B cell (primary cell): Measurements from ENCODE around the gene ABCF3. TPM values are rescaled to one million over a fixed set of nuclear protein-coding genes. Genes with fewer than 3 reads are reported as not detected.

ENCODE experiments used
- ATAC-seq: fragments of 200-7000 bp; cut with Tn5 transposase; one replicate; pipeline ENCODE4 v1.10.0; 2021; ENCODE audit warnings: low read depth, mild to moderate bottlenecking, moderate number of reproducible peaks, moderate library complexity
- CTCF ChIA-PET: fragments of 350-600 bp; sonication (Branson Sonifier 250); formaldehyde crosslinking; loops from one replicate; lab custom pipeline; 2021; ENCODE audit warnings: antibody characterized with exemption, inconsistent platforms; lab: Charles Lee
- POLR2A ChIA-PET: fragments of 350-600 bp; sonication (Branson Sonifier 250); formaldehyde crosslinking; loops from one replicate; lab custom pipeline; 2021; ENCODE audit warnings: antibody characterized with exemption; lab: Charles Lee
- DNase-seq: peaks from one replicate; pipeline ENCODE4 v3.0.0; 2013
- H2AFZ ChIP-seq: 2 replicates; pipeline ENCODE4 v1.6.1; 2012; ENCODE audit warnings: mild to moderate bottlenecking, low read depth, low read length; ENCODE audit not compliant: insufficient read depth, poor library complexity, severe bottlenecking
- H3K27ac ChIP-seq, 2 donors: 1 replicate in 1 of 2; 2 replicates in 1 of 2; pipeline ENCODE4 v1.5.1; 2012 to 2013; ENCODE audit warnings: low read length in 2 of 2, mild to moderate bottlenecking in 2 of 2, moderate library complexity in 1 of 2
- H3K27me3 ChIP-seq, 4 experiments: fragments of 200-600 bp in 1 of 4; sonication (generic) in 1 of 4; replicated peaks in 1 of 4; 1 replicate in 2 of 4; 2 replicates in 2 of 4; pipeline versions ENCODE4 v1.6.1 to v1.7.0; 2013 to 2016; ENCODE audit warnings: low read length in 3 of 4, mild to moderate bottlenecking in 2 of 4, mixed read lengths in 1 of 4, moderate library complexity in 1 of 4; ENCODE audit not compliant: insufficient read depth in 4 of 4, control insufficient read depth in 3 of 4; ENCODE audit errors: control extremely low read depth in 1 of 4
- H3K36me3 ChIP-seq, 2 experiments: replicated peaks in 1 of 2; 1 replicate in 1 of 2; 2 replicates in 1 of 2; pipeline versions ENCODE4 v1.6.1 to v1.7.1; 2013; ENCODE audit warnings: low read length in 1 of 2; ENCODE audit not compliant: insufficient read depth in 2 of 2, control insufficient read depth in 1 of 2; ENCODE audit errors: control extremely low read depth in 1 of 2, extremely low read depth in 1 of 2
- H3K4me1 ChIP-seq, 2 donors: fragments of 200-600 bp in 1 of 2; sonication (generic) in 1 of 2; 1 replicate in 1 of 2; 2 replicates in 1 of 2; pipeline versions ENCODE4 v1.5.1 to v1.6.1; 2013 to 2017; ENCODE audit warnings: low read length in 2 of 2; ENCODE audit not compliant: control insufficient read depth in 2 of 2, insufficient read depth in 2 of 2
- H3K4me2 ChIP-seq: replicated peaks from 2 replicates; pipeline ENCODE3; 2012; ENCODE audit warnings: mild to moderate bottlenecking, low read depth, low read length; ENCODE audit not compliant: poor library complexity, severe bottlenecking
- H3K4me3 ChIP-seq, 5 experiments: fragments of 200-600 bp in 1 of 5; sonication (generic) in 1 of 5; 1 replicate in 3 of 5; 2 replicates in 2 of 5; pipeline versions ENCODE4 v1.5.1 to v1.7.0; 2011 to 2016; ENCODE audit warnings: low read length in 4 of 5, mild to moderate bottlenecking in 4 of 5, low read depth in 2 of 5, control low read depth in 1 of 5, moderate library complexity in 1 of 5; ENCODE audit not compliant: insufficient read depth in 1 of 5; ENCODE audit errors: control extremely low read depth in 1 of 5, extremely low read depth in 1 of 5
- H3K79me2 ChIP-seq: fragments of 200-600 bp; sonication (generic); one replicate; pipeline ENCODE4 v1.6.0; 2016; ENCODE audit warnings: low read length; ENCODE audit not compliant: control insufficient read depth, insufficient read depth
- H3K9ac ChIP-seq: fragments of 200-600 bp; sonication (generic); 2 replicates; pipeline ENCODE4 v1.6.1; 2017; ENCODE audit warnings: mild to moderate bottlenecking, low read length, moderate library complexity
- H3K9me3 ChIP-seq, 3 donors: one replicate each; pipeline versions ENCODE4 v1.6.1 to v1.7.1; 2013; ENCODE audit warnings: low read length in 2 of 3; ENCODE audit not compliant: control insufficient read depth in 2 of 3, insufficient read depth in 1 of 3; ENCODE audit errors: control extremely low read depth in 1 of 3
- H4K20me1 ChIP-seq: 2 replicates; pipeline ENCODE4 v1.6.0; 2012; ENCODE audit warnings: mild to moderate bottlenecking, low read length; ENCODE audit not compliant: insufficient read depth, control insufficient read depth, poor library complexity, severe bottlenecking
- H3K27ac Mint-ChIP-seq: one replicate; pipeline ENCODE4 v1.8.0; 2021; ENCODE audit warnings: mixed read lengths
- H3K27me3 Mint-ChIP-seq: one replicate; pipeline ENCODE4 v1.8.0; 2021; ENCODE audit warnings: mixed read lengths
- H3K4me1 Mint-ChIP-seq: one replicate; pipeline ENCODE4 v1.8.0; 2021; ENCODE audit warnings: mixed read lengths
- H3K4me3 Mint-ChIP-seq: one replicate; pipeline ENCODE4 v1.8.0; 2021; ENCODE audit warnings: mixed read lengths
- H3K9me3 Mint-ChIP-seq: one replicate; pipeline ENCODE4 v1.8.0; 2022; ENCODE audit warnings: mixed read lengths; ENCODE audit not compliant: insufficient read depth
- EZH2 ChIP-seq: IDR thresholded peaks from 2 replicates; pipeline ENCODE4 v1.6.1; 2012; ENCODE audit warnings: borderline replicate concordance, low read depth, mild to moderate bottlenecking, moderate library complexity, low read length; ENCODE audit not compliant: insufficient read depth, poor library complexity, severe bottlenecking
- WGBS: methylation state at CpG from one replicate; pipeline ENCODE4 v1.1.5; 2013; ENCODE audit warnings: missing lambda C conversion rate; ENCODE audit not compliant: insufficient coverage; 5-methylcytosine and 5-hydroxymethylcytosine counted together
- intact Hi-C: fragments of 100-400 bp; cut with micrococcal nuclease; formaldehyde crosslinking; loops from one replicate; pipeline ENCODE4 v1.10.0; 2022
- polyA plus RNA-seq: library from polyadenylated mRNA; depleted of rRNA; stranded (reverse); fragments of >200 nt; gene quantifications from 2 replicates; pipeline ENCODE4 v1.2.3, GENCODE V29; 2012
- total RNA-seq, 2 donors: library from RNA; stranded (reverse); fragments of 120-200 nt in 1 of 2; gene quantifications; 1 replicate in 1 of 2; 2 replicates in 1 of 2; pipeline versions ENCODE4 v1.2.3 to v1.2.4, GENCODE V29; 2013 to 2022
- TF ChIP-seq, protein P1 (sequence below): fragments of 200-600 bp; IDR thresholded peaks from one replicate; pipeline ENCODE4 v1.8.0; 2022; ENCODE audit warnings: antibody characterized with exemption, mild to moderate bottlenecking

ABCF3 gene
- total and polyA plus RNA-seq, 2 donors (not counting 1 experiment from before 2014, with no cell fraction given) = 74.0 to 115 TPM

DNA sequence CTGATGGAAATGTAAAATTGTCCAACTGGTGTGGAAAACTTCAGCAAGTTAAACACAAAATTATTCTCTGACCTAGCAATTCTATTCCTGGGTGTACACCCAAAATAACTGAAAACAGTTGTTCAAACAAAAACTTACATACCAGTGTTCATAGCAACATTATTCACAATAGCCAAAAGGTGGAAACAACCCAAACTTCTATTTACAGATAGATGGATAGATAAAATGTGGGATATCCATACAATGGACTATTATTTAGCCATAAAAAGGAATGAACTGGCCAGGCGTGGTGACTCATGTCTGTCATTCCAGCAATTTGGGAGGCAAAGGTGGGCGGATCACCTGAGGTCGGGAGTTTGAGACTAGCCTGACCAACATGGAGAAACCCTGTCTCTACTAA, 36.5 kb downstream of the ABCF3 start:
- Mint-ChIP-seq H3K4me3 (no peak overlapping the region), H3K27ac (no peak overlapping the region), H3K9me3 (no peaks in the 10 kb centered on the region), H3K27me3 (peaks cover 27% of the 10 kb centered on the region), H3K4me1 (no peaks in the 10 kb centered on the region)
- no peaks in the 10 kb centered on the region for H3K79me2 ChIP-seq
- no peak for TF ChIP-seq EZH2
- TF ChIP-seq, protein P1, sequence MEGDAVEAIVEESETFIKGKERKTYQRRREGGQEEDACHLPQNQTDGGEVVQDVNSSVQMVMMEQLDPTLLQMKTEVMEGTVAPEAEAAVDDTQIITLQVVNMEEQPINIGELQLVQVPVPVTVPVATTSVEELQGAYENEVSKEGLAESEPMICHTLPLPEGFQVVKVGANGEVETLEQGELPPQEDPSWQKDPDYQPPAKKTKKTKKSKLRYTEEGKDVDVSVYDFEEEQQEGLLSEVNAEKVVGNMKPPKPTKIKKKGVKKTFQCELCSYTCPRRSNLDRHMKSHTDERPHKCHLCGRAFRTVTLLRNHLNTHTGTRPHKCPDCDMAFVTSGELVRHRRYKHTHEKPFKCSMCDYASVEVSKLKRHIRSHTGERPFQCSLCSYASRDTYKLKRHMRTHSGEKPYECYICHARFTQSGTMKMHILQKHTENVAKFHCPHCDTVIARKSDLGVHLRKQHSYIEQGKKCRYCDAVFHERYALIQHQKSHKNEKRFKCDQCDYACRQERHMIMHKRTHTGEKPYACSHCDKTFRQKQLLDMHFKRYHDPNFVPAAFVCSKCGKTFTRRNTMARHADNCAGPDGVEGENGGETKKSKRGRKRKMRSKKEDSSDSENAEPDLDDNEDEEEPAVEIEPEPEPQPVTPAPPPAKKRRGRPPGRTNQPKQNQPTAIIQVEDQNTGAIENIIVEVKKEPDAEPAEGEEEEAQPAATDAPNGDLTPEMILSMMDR = no peak
- no peaks in the 10 kb centered on the region for H4K20me1 ChIP-seq
- no peaks in the 10 kb centered on the region for H3K4me1 ChIP-seq
- H3K27me3 ChIP-seq = peaks cover 0 to 25% (median 9%) of the 10 kb centered on the region in 4 experiments
- ATAC-seq = no peak
- H3K4me2 ChIP-seq = no peak overlapping the region
- H3K27ac ChIP-seq = no peak overlapping the region
- H2AFZ ChIP-seq = no peak overlapping the region
- CTCF ChIA-PET = interaction anchor here (0.9 kb wide), 1 partner anchor 31 kb away, joined by 3 read pairs; no protein-coding TSS in a partner anchor
- no peaks in the 10 kb centered on the region for H3K36me3 ChIP-seq
- POLR2A ChIA-PET = no interaction called here
- intact Hi-C loops = no loop called here
- H3K9me3 ChIP-seq = no peaks in the 10 kb centered on the region
- H3K9ac ChIP-seq = no peak overlapping the region
- 90% methylated on average over 2 of the region's 3 CpGs for WGBS
- DNase-seq = no peak
- H3K4me3 ChIP-seq = no peak overlapping the region

DNA sequence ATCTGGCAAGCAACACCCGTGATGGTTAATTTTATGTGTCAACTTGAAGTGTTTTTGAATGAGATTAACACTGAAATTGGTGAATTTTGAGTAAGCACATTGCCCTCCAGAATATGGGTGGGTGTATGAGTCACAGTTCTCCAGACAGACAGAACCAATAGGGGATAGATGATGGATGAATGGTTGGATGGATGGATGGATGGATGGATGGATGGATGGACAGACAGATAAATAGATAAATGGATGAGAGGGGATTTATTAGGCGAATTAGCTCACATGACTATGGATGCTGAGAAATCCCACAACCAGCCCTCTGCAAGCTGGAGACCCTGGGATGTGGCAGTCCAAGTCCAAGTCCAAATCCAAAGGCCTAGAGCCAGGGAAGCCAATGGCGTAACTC, 37.9 kb downstream of the ABCF3 start:
- H3K27ac Mint-ChIP-seq = no peak overlapping the region
- H3K4me3 ChIP-seq = no peak overlapping the region
- ChIA-PET CTCF (no interaction called here), POLR2A (no interaction called here)
- H3K4me3 Mint-ChIP-seq = no peak overlapping the region
- H3K4me1 Mint-ChIP-seq = peaks cover 7% of the 10 kb centered on the region
- 67% methylated on average over 2 of the region's 3 CpGs for WGBS
- no peaks in the 10 kb centered on the region for H3K9me3 Mint-ChIP-seq
- TF ChIP-seq, protein P1 = no peak
- TF ChIP-seq EZH2 = no peak
- no peak overlapping the region for H3K4me2 ChIP-seq
- intact Hi-C loops = no loop called here
- peaks cover 4 to 5% of the 10 kb centered on the region in 2 donors for H3K4me1 ChIP-seq
- no peak overlapping the region for H3K9ac ChIP-seq
- H3K36me3 ChIP-seq = no peaks in the 10 kb centered on the region
- no peaks in the 10 kb centered on the region for H3K9me3 ChIP-seq
- H4K20me1 ChIP-seq = no peaks in the 10 kb centered on the region
- no peaks in the 10 kb centered on the region for H3K79me2 ChIP-seq
- H3K27me3 Mint-ChIP-seq = peaks cover 35% of the 10 kb centered on the region
- no peak overlapping the region for H3K27ac ChIP-seq
- H3K27me3 ChIP-seq = peaks cover 0 to 35% (median 15%) of the 10 kb centered on the region in 4 experiments
- ATAC-seq = no peak
- DNase-seq = no peak
- no peak overlapping the region for H2AFZ ChIP-seq
